ENCODE results near the gene COP1. TPM values are rescaled to one million over a fixed set of nuclear protein-coding genes. Genes with fewer than 3 reads are reported as not detected.
"Not testable (repeated sequence)": the region's sequence is repeated elsewhere in the genome, so short reads cannot be mapped to it uniquely, and the experiment has no call there.

COP1 gene
- total and polyA plus RNA-seq, 10 of the 15 experiments (the other 5 are each of a cell fraction or from before 2014, with no cell fraction given): 17.7 to 49.9 (median 38.7) TPM

DNA sequence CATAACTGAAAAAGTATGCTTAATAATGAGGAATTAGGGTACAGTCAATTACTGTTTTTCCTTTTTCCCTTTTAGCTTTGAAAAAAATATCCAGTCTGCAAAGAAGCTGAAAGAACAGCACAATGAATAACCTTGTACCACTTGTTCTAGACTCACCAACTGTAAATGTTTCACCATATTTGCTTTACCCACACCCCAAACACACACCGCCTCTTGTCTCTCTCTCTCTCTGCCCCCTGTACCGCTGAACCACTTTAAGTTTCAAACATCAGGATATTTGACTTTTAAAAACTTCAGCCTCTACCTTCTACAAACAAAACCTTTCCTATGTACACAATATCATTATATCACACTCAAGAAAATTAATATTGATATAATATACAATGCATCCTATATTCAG lies 197.1 kb downstream of the COP1 start (continued):
- TF ChIP-seq, protein P1, sequence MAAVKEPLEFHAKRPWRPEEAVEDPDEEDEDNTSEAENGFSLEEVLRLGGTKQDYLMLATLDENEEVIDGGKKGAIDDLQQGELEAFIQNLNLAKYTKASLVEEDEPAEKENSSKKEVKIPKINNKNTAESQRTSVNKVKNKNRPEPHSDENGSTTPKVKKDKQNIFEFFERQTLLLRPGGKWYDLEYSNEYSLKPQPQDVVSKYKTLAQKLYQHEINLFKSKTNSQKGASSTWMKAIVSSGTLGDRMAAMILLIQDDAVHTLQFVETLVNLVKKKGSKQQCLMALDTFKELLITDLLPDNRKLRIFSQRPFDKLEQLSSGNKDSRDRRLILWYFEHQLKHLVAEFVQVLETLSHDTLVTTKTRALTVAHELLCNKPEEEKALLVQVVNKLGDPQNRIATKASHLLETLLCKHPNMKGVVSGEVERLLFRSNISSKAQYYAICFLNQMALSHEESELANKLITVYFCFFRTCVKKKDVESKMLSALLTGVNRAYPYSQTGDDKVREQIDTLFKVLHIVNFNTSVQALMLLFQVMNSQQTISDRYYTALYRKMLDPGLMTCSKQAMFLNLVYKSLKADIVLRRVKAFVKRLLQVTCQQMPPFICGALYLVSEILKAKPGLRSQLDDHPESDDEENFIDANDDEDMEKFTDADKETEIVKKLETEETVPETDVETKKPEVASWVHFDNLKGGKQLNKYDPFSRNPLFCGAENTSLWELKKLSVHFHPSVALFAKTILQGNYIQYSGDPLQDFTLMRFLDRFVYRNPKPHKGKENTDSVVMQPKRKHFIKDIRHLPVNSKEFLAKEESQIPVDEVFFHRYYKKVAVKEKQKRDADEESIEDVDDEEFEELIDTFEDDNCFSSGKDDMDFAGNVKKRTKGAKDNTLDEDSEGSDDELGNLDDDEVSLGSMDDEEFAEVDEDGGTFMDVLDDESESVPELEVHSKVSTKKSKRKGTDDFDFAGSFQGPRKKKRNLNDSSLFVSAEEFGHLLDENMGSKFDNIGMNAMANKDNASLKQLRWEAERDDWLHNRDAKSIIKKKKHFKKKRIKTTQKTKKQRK (IDR thresholded peaks at IDR 0.05; ENCODE audit: low read depth, low read length): no peak
- TF ChIP-seq ASH2L (IDR thresholded peaks at IDR 0.05; ENCODE audit: borderline replicate concordance, low read depth): no peak

DNA sequence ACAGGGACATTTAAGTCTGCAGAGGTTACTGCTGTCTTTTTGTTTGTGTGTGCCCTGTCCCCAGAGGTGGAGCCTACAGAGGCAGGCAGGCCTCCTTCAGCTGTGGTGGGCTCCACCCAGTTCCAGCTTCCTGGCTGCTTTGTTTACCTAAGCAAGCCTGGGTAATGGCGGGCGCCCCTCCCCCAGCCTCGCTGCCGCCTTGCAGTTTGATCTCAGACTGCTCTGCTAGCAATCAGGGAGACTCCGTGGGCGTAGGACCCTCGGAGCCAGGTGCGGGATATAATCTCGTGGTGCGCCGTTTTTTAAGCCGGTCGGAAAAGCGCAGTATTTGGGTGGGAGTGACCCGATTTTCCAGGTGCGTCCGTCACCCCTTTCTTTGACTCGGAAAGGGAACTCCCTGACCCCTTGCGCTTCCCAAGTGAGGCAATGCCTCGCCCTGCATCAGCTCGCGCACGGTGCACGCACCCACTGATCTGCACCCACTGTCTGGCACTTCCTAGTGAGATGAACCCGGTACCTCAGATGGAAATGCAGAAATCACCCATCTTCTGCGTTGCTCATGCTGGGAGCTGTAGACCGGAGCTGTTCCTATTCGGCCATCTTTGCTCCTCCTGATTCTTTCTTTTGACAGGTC lies 199.2 kb downstream of the COP1 start:
- BruUV-seq (replicated peaks); H3K4me3 ChIP-seq; ATAC-seq; H3K4me2 ChIP-seq (ENCODE audit: control insufficient read depth, insufficient read depth); in situ Hi-C loops (cut with MboI); H3K4me1 ChIP-seq (ENCODE audit: control insufficient read depth, insufficient read depth, low read length); DNase-seq (ENCODE audit: low read depth, low spot score); H3K36me3 ChIP-seq (ENCODE audit: control insufficient read depth in 2 of 2, insufficient read depth in 2 of 2, low read length in 1 of 2); H3K9me3 ChIP-seq (replicated peaks; ENCODE audit: control insufficient read depth, insufficient read depth, low read length); H3K79me2 ChIP-seq (ENCODE audit: control insufficient read depth, insufficient read depth, low read length); H4K20me1 ChIP-seq (ENCODE audit: control insufficient read depth, insufficient read depth); H3K9ac ChIP-seq (ENCODE audit: control insufficient read depth, insufficient read depth, low read length); POLR2A ChIA-PET; H3K27ac ChIP-seq (ENCODE audit: control insufficient read depth, insufficient read depth); SMC1A ChIA-PET (ENCODE audit: uncharacterized antibody, unreplicated experiment); FAIRE-seq; RAD21 ChIA-PET (ENCODE audit: unreplicated experiment); intact Hi-C loops (cut with micrococcal nuclease; ENCODE audit: unreplicated experiment); H2AFZ ChIP-seq (ENCODE audit: control insufficient read depth, low read depth, low read length); H3K27me3 ChIP-seq (replicated peaks in 1 of 2; ENCODE audit: control insufficient read depth in 2 of 2, insufficient read depth in 2 of 2, low read length in 1 of 2): not testable (repeated sequence)
- WGBS (ENCODE audit: insufficient coverage, insufficient replicate concordance, low lambda C conversion rate, missing lambda C conversion rate): 94% methylated on average over 24 of the region's 28 CpGs
- CTCF ChIA-PET: interaction anchor here (0.7 kb wide), 1 partner anchor 14 kb away, joined by 3 read pairs; no protein-coding TSS in a partner anchor

DNA sequence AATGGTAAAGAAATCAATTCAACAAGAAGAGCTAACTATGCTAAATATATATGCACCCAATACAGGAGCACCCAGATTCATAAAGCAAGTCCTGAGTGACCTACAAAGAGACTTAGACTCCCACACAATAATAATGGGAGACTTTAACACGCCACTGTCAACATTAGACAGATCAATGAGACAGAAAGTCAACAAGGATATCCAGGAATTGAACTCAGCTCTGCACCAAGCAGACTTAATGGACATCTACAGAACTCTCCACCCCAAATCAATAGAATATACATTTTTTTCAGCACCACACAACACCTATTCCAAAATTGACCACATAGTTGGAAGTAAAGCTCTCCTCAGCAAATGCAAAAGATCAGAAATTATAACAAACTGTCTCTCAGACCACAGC lies 212.4 kb downstream of the COP1 start:
- ATAC-seq; H3K79me2 ChIP-seq (ENCODE audit: control insufficient read depth, insufficient read depth, low read length); H3K36me3 ChIP-seq (ENCODE audit: control insufficient read depth in 2 of 2, insufficient read depth in 2 of 2, low read length in 1 of 2); H3K27me3 ChIP-seq (replicated peaks in 1 of 2; ENCODE audit: control insufficient read depth in 2 of 2, insufficient read depth in 2 of 2, low read length in 1 of 2); RAD21 ChIA-PET (ENCODE audit: unreplicated experiment); H3K9ac ChIP-seq (ENCODE audit: control insufficient read depth, insufficient read depth, low read length); in situ Hi-C loops (cut with MboI); H2AFZ ChIP-seq (ENCODE audit: control insufficient read depth, low read depth, low read length); POLR2A ChIA-PET; H3K4me3 ChIP-seq; H3K4me1 ChIP-seq (ENCODE audit: control insufficient read depth, insufficient read depth, low read length); intact Hi-C loops (cut with micrococcal nuclease; ENCODE audit: unreplicated experiment); FAIRE-seq; H4K20me1 ChIP-seq (ENCODE audit: control insufficient read depth, insufficient read depth); H3K27ac ChIP-seq (ENCODE audit: control insufficient read depth, insufficient read depth); DNase-seq (ENCODE audit: low read depth, low spot score); BruUV-seq (replicated peaks); H3K4me2 ChIP-seq (ENCODE audit: control insufficient read depth, insufficient read depth); CTCF ChIA-PET; H3K9me3 ChIP-seq (replicated peaks; ENCODE audit: control insufficient read depth, insufficient read depth, low read length): not testable (repeated sequence)
- SMC1A ChIA-PET (ENCODE audit: uncharacterized antibody, unreplicated experiment): interaction anchor here (0.6 kb wide), 1 partner anchor 1460 kb away, joined by 3 read pairs; no protein-coding TSS in a partner anchor
- WGBS (ENCODE audit: insufficient coverage, insufficient replicate concordance, low lambda C conversion rate, missing lambda C conversion rate): 100% methylated on average over 1 of the region's 1 CpG

DNA sequence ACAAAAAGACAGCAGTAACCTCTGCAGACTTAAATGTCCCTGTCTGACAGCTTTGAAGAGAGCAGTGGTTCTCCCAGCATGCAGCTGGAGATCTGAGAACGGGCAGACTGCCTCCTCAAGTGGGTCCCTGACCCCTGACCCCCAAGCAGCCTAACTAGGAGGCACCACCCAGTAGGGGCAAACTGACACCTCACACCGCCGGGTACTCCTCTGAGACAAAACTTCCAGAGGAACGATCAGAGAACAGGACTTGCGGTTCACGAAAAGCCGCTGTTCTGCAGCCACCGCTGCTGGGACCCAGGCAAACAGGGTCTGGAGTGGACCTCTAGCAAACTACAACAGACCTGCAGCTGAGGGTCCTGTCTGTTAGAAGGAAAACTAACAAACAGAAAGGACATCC lies 214.3 kb downstream of the COP1 start:
- FAIRE-seq; H3K9me3 ChIP-seq (replicated peaks; ENCODE audit: control insufficient read depth, insufficient read depth, low read length); DNase-seq (ENCODE audit: low read depth, low spot score); in situ Hi-C loops (cut with MboI); H3K4me1 ChIP-seq (ENCODE audit: control insufficient read depth, insufficient read depth, low read length); BruUV-seq (replicated peaks); ATAC-seq; H2AFZ ChIP-seq (ENCODE audit: control insufficient read depth, low read depth, low read length); SMC1A ChIA-PET (ENCODE audit: uncharacterized antibody, unreplicated experiment); H3K4me3 ChIP-seq; H3K9ac ChIP-seq (ENCODE audit: control insufficient read depth, insufficient read depth, low read length); CTCF ChIA-PET; intact Hi-C loops (cut with micrococcal nuclease; ENCODE audit: unreplicated experiment); H3K27ac ChIP-seq (ENCODE audit: control insufficient read depth, insufficient read depth); H3K27me3 ChIP-seq (replicated peaks in 1 of 2; ENCODE audit: control insufficient read depth in 2 of 2, insufficient read depth in 2 of 2, low read length in 1 of 2); RAD21 ChIA-PET (ENCODE audit: unreplicated experiment); H3K4me2 ChIP-seq (ENCODE audit: control insufficient read depth, insufficient read depth); H3K36me3 ChIP-seq (ENCODE audit: control insufficient read depth in 2 of 2, insufficient read depth in 2 of 2, low read length in 1 of 2); H3K79me2 ChIP-seq (ENCODE audit: control insufficient read depth, insufficient read depth, low read length); H4K20me1 ChIP-seq (ENCODE audit: control insufficient read depth, insufficient read depth); POLR2A ChIA-PET: not testable (repeated sequence)
- 92% methylated on average over 8 of the region's 8 CpGs for WGBS (ENCODE audit: insufficient coverage, insufficient replicate concordance, low lambda C conversion rate, missing lambda C conversion rate)
